HS-27A (cell line): Measurements from ENCODE around the gene NSMCE3.

Source experiments
- DNase-seq: peaks from one replicate; pipeline ENCODE4 v3.0.0-alpha.2; 2012; ENCODE audit warnings: low read depth, missing footprints

NSMCE3 gene

GRCh38 chr15:29269485-29270168 lies at the start of gene NSMCE3:
Gene NSMCE3, minus strand, starts transcription at chr15:29269822. Its CDS starts 117 bp downstream, at chr15:29269705.
- DNase-seq: peak; percentile 45

GRCh38 chr15:29316422-29316821 lies 46.8 kb upstream of the NSMCE3 start:
- no peak for DNase-seq

- DNase-seq: no peak
Measured at GRCh38 chr15:29312387-29312786, 42.8 kb upstream of the NSMCE3 start.

GRCh38 chr15:29311696-29312095 lies 42.1 kb upstream of the NSMCE3 start:
- DNase-seq: no peak

- no peak for DNase-seq
Measured at GRCh38 chr15:29309139-29309538, 39.5 kb upstream of the NSMCE3 start.

- DNase-seq: no peak
Measured at GRCh38 chr15:29308299-29308698, 38.7 kb upstream of the NSMCE3 start.

- DNase-seq: no peak
Measured at GRCh38 chr15:29305556-29305955, 35.9 kb upstream of the NSMCE3 start.

GRCh38 chr15:29302871-29303270 lies 33.2 kb upstream of the NSMCE3 start:
- DNase-seq: no peak

GRCh38 chr15:29299784-29300183 lies 30.2 kb upstream of the NSMCE3 start:
- DNase-seq: no peak

GRCh38 chr15:29299331-29299730 lies 29.7 kb upstream of the NSMCE3 start:
- DNase-seq: no peak

GRCh38 chr15:29294732-29295325 lies 25.2 kb upstream of the NSMCE3 start:
- DNase-seq: no peak

GRCh38 chr15:29291067-29291845 lies 21.6 kb upstream of the NSMCE3 start:
- no peak for DNase-seq

- no peak for DNase-seq
Measured at GRCh38 chr15:29289173-29289572, 19.6 kb upstream of the NSMCE3 start.

GRCh38 chr15:29285386-29285785 lies 15.8 kb upstream of the NSMCE3 start:
- DNase-seq: no peak

- no peak for DNase-seq
Measured at GRCh38 chr15:29283381-29283780, 13.8 kb upstream of the NSMCE3 start.

GRCh38 chr15:29280514-29280913 lies 10.9 kb upstream of the NSMCE3 start:
- DNase-seq: no peak

GRCh38 chr15:29278436-29279105 lies 8.9 kb upstream of the NSMCE3 start:
- peak; percentile 74 for DNase-seq

GRCh38 chr15:29276366-29276765 lies 6.7 kb upstream of the NSMCE3 start:
- no peak for DNase-seq

- no peak for DNase-seq
Measured at GRCh38 chr15:29275855-29276254, 6.2 kb upstream of the NSMCE3 start.

- DNase-seq: no peak
Measured at GRCh38 chr15:29274946-29275345, 5.3 kb upstream of the NSMCE3 start.

GRCh38 chr15:29272219-29272618 lies 2.6 kb upstream of the NSMCE3 start:
- DNase-seq: no peak

GRCh38 chr15:29270976-29271375 lies 1.4 kb upstream of the NSMCE3 start:
- no peak for DNase-seq
